MM.1S (cell line): Measurements from ENCODE around the gene DBN1.

ENCODE experiments used
- DNase-seq: peaks from one replicate; pipeline ENCODE4 v3.0.0-alpha.2; 2015
- H2AFZ ChIP-seq: fragments of 300-600 bp; sonication (generic); 2 replicates; pipeline ENCODE4 v1.6.0; 2016; ENCODE audit warnings: antibody characterized with exemption, low read length
- H3F3A ChIP-seq: fragments of 300-600 bp; sonication (generic); 2 replicates; pipeline ENCODE4 v1.6.1; 2016; ENCODE audit warnings: mild to moderate bottlenecking, antibody characterized with exemption, low read length, moderate library complexity, mixed read lengths; ENCODE audit not compliant: insufficient read depth
- H3K27ac ChIP-seq: fragments of 300-600 bp; sonication (generic); 2 replicates; pipeline ENCODE4 v1.5.1; 2016; ENCODE audit warnings: mild to moderate bottlenecking, low read length
- H3K27me3 ChIP-seq: fragments of 300-600 bp; sonication (generic); replicated peaks from 2 replicates; pipeline ENCODE4 v1.6.0; 2016; ENCODE audit warnings: low read length; ENCODE audit not compliant: insufficient read depth
- H3K36me3 ChIP-seq: fragments of 300-600 bp; sonication (generic); replicated peaks from 2 replicates; pipeline ENCODE4 v1.6.1; 2016; ENCODE audit warnings: mild to moderate bottlenecking, low read length, mixed read lengths; ENCODE audit not compliant: insufficient read depth
- H3K4me1 ChIP-seq: fragments of 300-600 bp; sonication (generic); 2 replicates; pipeline ENCODE4 v1.6.1; 2016; ENCODE audit warnings: low read length, mixed read lengths
- H3K4me2 ChIP-seq: fragments of 300-600 bp; sonication (generic); 2 replicates; pipeline ENCODE4 v1.6.0; 2016; ENCODE audit warnings: low read depth, low read length
- H3K4me3 ChIP-seq: fragments of 300-600 bp; sonication (generic); 2 replicates; pipeline ENCODE4 v1.5.1; 2016; ENCODE audit warnings: low read length, mixed read lengths
- H3K79me2 ChIP-seq: fragments of 300-600 bp; sonication (generic); 2 replicates; pipeline ENCODE4 v1.6.1; 2016; ENCODE audit warnings: mixed run types, low read length, mixed read lengths
- H3K9ac ChIP-seq: fragments of 300-600 bp; sonication (generic); 2 replicates; pipeline ENCODE4 v1.6.1; 2016; ENCODE audit warnings: low read length, mixed read lengths
- H3K9me2 ChIP-seq: fragments of 300-600 bp; sonication (generic); replicated peaks from 2 replicates; pipeline ENCODE4 v1.6.1; 2016; ENCODE audit warnings: mild to moderate bottlenecking, low read length, mixed read lengths; ENCODE audit not compliant: insufficient read depth
- H3K9me3 ChIP-seq: fragments of 300-600 bp; sonication (generic); replicated peaks from 2 replicates; pipeline ENCODE4 v1.6.1; 2016; ENCODE audit warnings: mild to moderate bottlenecking, low read length, mixed read lengths; ENCODE audit not compliant: insufficient read depth
- H4K20me1 ChIP-seq: fragments of 300-600 bp; sonication (generic); 2 replicates; pipeline ENCODE4 v1.6.1; 2016; ENCODE audit warnings: mild to moderate bottlenecking, low read length, moderate library complexity, mixed read lengths; ENCODE audit not compliant: insufficient read depth
- CTCF ChIP-seq: fragments of 300-600 bp; sonication (generic); IDR thresholded peaks from 2 replicates; pipeline ENCODE4 v1.5.1; 2016; ENCODE audit warnings: antibody characterized with exemption, low read length, mixed read lengths
- EZH2 ChIP-seq: fragments of 300-600 bp; sonication (generic); optimal IDR thresholded peaks from 2 replicates; pipeline ENCODE3; 2017; ENCODE audit warnings: low read depth, mild to moderate bottlenecking, antibody characterized with exemption, low read length, mixed read lengths
- EZH2phosphoT487 ChIP-seq: fragments of 300-600 bp; sonication (generic); IDR thresholded peaks from 2 replicates; pipeline ENCODE4 v1.6.1; 2018; ENCODE audit warnings: antibody characterized with exemption, low read length

The DBN1 gene

GRCh38 chr5:177443144-177443983 is 30.1 kb downstream of the DBN1 start:
- peaks cover 36% of the 10 kb centered on the region for H3K4me1 ChIP-seq
- H3K36me3 ChIP-seq: no peaks in the 10 kb centered on the region
- H3F3A ChIP-seq: peaks cover 36% of the 10 kb centered on the region

GRCh38 chr5:177442066-177442826 is 31.2 kb downstream of the DBN1 start:
- H3K9me3 ChIP-seq: no peaks in the 10 kb centered on the region
- no peak for TF ChIP-seq EZH2
- no peak for TF ChIP-seq CTCF
- no peak for TF ChIP-seq EZH2phosphoT487
- peaks cover 4% of the 10 kb centered on the region; the same call in 1 of the 2 replicates for H3K36me3 ChIP-seq
- H4K20me1 ChIP-seq: no peaks in the 10 kb centered on the region
- H3K79me2 ChIP-seq: 0 out of 2 replicates have a peak, but pooled peaks cover 4% of the 10 kb centered on the region
- H3K9ac ChIP-seq: no peak overlapping the region
- H3K4me1 ChIP-seq: peaks cover 36% of the 10 kb centered on the region
- no peak overlapping the region for H3K4me3 ChIP-seq
- DNase-seq: no peak
- no peaks in the 10 kb centered on the region for H3K9me2 ChIP-seq
- H3K27me3 ChIP-seq: no peaks in the 10 kb centered on the region
- H3K4me2 ChIP-seq: no peak overlapping the region
- no peak overlapping the region for H2AFZ ChIP-seq
- H3K27ac ChIP-seq: no peak overlapping the region
- H3F3A ChIP-seq: peaks cover 36% of the 10 kb centered on the region

More at GRCh38 chr5:177443144-177443983, 30.1 kb downstream of the DBN1 start:
- no peak overlapping the region for H3K9ac ChIP-seq
- H4K20me1 ChIP-seq: no peaks in the 10 kb centered on the region
- H2AFZ ChIP-seq: no peak overlapping the region
- DNase-seq: no peak
- H3K9me2 ChIP-seq: no peaks in the 10 kb centered on the region
- no peak for TF ChIP-seq CTCF
- TF ChIP-seq EZH2phosphoT487: no peak
- TF ChIP-seq EZH2: no peak
- no peaks in the 10 kb centered on the region for H3K79me2 ChIP-seq
- no peak overlapping the region for H3K4me3 ChIP-seq
- peak overlapping the region; percentile 59; the same call in 1 of the 2 replicates for H3K27ac ChIP-seq
- H3K9me3 ChIP-seq: no peaks in the 10 kb centered on the region
- H3K27me3 ChIP-seq: no peaks in the 10 kb centered on the region
- H3K4me2 ChIP-seq: no peak overlapping the region

GRCh38 chr5:177440990-177441780 is 32.2 kb downstream of the DBN1 start:
- Histone ChIP-seq H3K9ac (no peak overlapping the region), H3K4me2 (no peak overlapping the region), H3K9me2 (no peaks in the 10 kb centered on the region), H3K27me3 (no peaks in the 10 kb centered on the region), H3K27ac (no peak overlapping the region), H4K20me1 (no peaks in the 10 kb centered on the region), H3K4me1 (peaks cover 36% of the 10 kb centered on the region), H3K79me2 (peaks cover 9% of the 10 kb centered on the region; the same call in 1 of the 2 replicates), H3K4me3 (no peak overlapping the region), H2AFZ (no peak overlapping the region), H3K36me3 (peaks cover 4% of the 10 kb centered on the region; the same call in 1 of the 2 replicates), H3K9me3 (no peaks in the 10 kb centered on the region), H3F3A (peaks cover 33% of the 10 kb centered on the region)
- no peak for DNase-seq
- TF ChIP-seq CTCF (no peak), EZH2phosphoT487 (no peak), EZH2 (no peak)
